UCSD-AML1 (cell line): ENCODE results near the gene ITLN2.
"Not testable (repeated sequence)": the region's sequence is repeated elsewhere in the genome, so short reads cannot be mapped to it uniquely, and the experiment has no call there.

ENCODE experiments used
- DNase-seq: peaks from one replicate; lab custom pipeline; 2025; ENCODE audit not compliant: unreplicated experiment; lab: John Stamatoyannopoulos, UW

Gene ITLN2

GRCh38 chr1:160910170-160910750 is 44.3 kb downstream of the ITLN2 start:
- no peak for DNase-seq

- DNase-seq: no peak
Measured at GRCh38 chr1:160907976-160908375, 46.6 kb downstream of the ITLN2 start.

- no peak for DNase-seq
Measured at GRCh38 chr1:160905617-160905989, 49.0 kb downstream of the ITLN2 start.

- DNase-seq: no peak
Measured at GRCh38 chr1:160904783-160905616, 49.6 kb downstream of the ITLN2 start.

GRCh38 chr1:160902251-160902650 is 52.4 kb downstream of the ITLN2 start:
- DNase-seq: not testable (repeated sequence)

- DNase-seq: no peak
Measured at GRCh38 chr1:160901768-160902167, 52.8 kb downstream of the ITLN2 start.

GRCh38 chr1:160900683-160901082 is 53.9 kb downstream of the ITLN2 start:
- DNase-seq: not testable (repeated sequence)
